Measurements from ENCODE around the gene ABHD11.

The ABHD11 gene

DNA sequence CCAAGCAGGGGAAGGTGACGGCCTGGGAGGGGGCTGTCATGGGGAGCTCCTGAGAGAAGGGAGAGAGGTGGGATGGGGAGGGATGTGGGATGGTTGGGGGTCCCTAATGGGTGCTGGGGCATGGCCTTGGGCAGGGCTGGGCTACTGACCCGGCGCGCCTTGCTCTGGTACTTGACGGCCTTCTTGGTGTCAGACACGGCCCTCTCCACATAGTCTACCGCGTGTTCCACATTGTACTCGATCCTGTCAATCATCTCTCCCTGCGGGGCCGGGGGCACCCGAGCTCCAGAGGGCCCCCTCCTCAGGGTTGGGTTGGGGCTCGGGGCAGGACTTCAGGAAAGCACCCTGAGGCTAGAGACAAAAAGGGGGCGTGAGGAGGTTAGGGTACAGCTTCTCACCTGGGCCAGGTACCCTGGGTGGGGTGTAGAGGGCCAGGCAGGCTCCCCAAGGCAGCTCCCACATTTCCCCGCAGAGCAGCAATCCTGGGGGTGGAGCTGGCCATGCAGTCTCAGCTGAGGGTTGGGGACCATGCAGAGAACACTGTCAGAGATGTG lies 37.9 kb downstream of the ABHD11 start:
- no peak for DNase-seq

DNA sequence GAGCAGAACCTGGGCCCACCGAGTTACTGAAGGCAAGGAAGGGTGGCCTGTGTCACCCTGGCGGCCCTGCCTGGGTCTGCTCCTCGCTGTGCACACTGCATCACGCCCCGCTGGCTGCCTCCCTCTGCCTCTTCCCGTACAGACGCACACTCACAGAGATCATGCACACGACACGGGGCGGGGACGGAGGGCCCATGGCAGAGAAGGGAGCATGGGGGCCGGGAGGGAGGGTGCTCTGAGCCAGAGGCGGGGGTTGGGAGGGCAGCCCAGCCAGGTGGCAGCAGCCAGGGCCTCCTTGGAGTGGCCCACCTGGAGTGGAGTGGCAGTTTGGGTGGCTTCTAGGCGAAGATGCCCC lies 38.6 kb downstream of the ABHD11 start:
- no peak for DNase-seq

DNA sequence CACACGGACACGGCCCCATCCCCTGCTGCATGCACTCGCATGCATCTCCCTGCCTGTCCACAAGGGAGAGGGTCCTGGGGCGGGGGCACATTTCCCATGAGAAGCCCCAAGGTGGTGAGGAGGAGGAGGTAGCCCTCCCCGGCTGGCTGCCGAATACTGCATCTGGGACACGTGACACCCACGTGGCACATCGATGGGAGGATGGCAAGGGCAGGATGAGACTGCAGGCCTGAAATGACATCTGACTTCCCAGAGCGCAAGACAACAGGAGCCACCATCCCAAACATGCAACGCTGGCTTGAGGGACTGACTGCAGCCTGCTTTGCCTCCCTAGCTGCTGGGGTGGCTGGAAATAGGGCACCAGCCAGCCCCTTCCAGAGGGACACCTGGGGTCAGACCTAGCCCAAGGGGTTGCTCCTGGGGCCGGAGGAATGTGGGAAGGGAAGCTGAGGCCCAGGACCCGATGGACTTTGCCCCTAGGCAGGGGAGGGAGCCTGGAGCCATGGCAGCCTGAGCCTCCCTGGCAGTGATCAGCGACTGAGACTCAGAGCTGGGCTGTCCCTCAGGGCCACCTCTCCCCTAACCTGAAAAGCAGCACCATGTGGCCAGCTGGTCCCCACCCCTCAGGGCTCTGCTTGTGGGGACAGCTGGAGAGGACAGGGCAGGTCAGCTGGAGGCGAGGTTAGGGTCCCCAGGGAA lies 39.1 kb downstream of the ABHD11 start:
- peak; percentile 25 for DNase-seq

DNA sequence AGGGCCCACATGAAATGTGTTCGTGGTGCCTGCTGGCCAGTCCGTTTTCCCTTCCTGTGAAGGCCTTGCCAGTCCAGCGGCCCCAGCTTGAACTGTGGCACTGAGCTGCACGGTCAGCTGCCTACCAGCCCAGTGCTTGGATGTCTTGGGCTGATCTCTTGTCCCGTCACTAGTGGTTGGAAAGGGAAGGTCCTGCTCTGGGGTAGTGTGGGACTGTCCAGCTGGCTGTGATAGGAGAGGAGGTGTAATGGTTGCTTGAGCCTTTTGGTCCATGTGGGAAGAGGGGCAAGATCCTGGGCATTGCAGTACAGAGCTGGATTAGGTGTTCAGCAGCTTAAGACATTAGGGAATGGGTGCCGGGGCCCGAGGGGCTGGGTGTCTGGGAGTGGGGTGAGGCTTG lies 40.2 kb downstream of the ABHD11 start:
- DNase-seq = no peak

DNA sequence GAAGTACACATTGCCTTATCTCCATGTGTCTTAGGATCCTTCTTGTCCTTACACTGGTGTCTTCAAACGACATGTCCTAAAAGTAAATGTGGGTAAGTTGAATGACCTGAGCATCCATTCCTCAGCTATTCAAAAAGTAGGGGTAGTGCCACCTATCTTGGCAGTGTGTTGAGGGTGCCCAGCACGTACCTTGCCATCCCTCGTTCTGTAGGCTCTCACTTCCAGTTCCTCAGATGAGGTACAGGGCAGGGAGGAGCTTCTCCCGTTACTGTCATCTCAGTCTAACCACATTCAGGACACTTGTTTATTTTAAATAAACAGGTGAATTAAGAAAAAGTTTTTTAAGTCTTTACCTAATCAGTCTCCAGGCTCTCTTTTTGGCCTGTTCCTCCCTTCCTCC lies 42.2 kb downstream of the ABHD11 start:
- no peak for DNase-seq

DNA sequence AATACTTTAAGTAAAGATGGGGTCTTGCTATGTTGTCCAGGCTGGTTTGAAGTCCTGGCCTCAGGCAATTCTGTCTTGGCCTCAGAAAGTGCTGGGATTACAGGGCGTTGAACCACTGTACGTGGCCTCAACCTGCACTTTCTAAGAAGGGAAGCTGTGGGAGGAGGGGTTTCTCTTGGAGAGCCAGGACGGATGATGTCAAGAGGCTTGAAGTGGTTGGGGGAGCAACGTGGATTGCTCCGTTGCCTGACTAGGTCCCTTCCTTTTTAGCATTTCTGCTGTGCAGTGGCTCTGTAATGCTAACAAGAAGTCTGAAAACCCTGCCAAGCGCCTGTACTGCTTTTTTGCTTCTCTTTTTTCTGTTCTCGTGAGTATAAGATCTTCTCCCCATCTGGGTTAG lies 48.0 kb downstream of the ABHD11 start:
- no peak for DNase-seq

DNA sequence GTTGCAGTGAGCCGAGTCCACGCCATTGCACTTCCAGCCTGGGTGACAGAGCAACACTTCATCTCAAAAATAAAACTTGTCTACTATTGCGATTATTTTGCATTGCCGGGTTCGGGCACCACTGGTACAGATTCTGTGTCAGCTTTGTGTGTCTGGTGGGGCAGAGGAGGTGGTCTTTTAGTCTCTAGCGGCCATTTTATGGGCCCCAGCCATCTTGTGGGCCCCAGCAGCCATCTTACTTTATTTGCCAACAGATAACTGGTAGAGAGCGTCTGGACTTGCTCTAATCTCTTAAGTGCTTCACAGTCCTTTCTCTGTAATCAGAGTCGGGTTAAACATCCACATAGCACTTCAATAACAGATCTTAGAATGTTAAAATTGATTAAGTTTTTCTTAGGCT lies 50.3 kb downstream of the ABHD11 start:
- DNase-seq = no peak

Measured in retina (tissue), 1 donor.